ENCODE data around the gene TMEM127. TPM values are rescaled to one million over a fixed set of nuclear protein-coding genes. Genes with fewer than 3 reads are reported as not detected.
A peak's percentile ranks its signal among the peaks of the same experiment; 100 is the strongest.
"Not testable (repeated sequence)": the region's sequence is repeated elsewhere in the genome, so short reads cannot be mapped to it uniquely, and the experiment has no call there.

TMEM127 gene
- 19.7 TPM for total RNA-seq

DNA sequence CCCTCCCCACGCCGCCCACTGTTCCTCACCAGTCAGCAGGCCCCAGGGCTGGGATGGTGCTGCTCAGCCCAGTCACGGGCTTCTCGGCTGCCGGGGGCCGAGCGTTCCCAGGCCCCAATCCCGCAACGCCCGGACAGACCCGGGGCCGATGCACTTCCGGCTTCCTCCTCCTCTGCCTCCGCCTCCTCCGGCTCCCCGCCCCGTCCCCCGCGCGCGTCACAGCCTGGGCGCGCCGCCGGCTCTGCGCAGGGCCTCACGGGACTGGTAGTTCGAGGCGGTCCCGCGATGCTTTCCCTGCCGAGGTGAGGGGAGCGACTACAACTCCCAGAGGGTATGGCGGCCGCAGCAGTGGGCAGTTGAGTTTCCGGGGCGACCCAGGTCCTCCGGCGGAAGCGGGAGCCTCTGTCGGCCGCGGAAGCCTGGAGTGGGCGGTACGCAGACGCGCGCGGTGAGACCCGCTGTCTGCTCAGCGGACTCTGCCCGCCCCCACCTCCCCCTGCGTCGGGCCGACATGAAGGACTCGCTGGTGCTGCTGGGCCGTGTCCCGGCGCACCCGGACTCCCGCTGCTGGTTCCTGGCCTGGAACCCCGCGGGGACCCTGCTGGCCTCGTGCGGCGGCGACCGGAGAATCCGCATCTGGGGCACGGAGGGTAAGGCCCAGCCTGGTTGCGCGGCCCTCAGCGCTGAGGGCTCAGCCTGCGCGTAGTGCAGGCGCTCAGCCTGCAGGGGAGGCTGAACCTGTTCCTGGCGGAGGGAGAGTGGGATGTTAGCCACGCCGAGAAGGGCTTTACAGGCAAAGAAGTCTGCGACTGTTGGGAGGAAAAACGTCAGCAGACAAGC lies at the start of gene TMEM127, which contains the start of gene CIAO1:
TMEM127 (minus strand) TSS at position 158 of the 840 bp plus-strand sequence. CDS start 616 bp downstream, outside the sequence.
CIAO1 (plus strand) TSS at position 386 of the 840 bp plus-strand sequence; CDS start at position 512, 126 bp downstream.
- DNase-seq, result peak; percentile 98

- DNase-seq, result no peak
These were observed 49.2 kb upstream of the TMEM127 start for GRCh38 chr2:96315005-96315399.

GRCh38 chr2:96308248-96308647 lies 42.5 kb upstream of the TMEM127 start:
- DNase-seq, result no peak

DNA sequence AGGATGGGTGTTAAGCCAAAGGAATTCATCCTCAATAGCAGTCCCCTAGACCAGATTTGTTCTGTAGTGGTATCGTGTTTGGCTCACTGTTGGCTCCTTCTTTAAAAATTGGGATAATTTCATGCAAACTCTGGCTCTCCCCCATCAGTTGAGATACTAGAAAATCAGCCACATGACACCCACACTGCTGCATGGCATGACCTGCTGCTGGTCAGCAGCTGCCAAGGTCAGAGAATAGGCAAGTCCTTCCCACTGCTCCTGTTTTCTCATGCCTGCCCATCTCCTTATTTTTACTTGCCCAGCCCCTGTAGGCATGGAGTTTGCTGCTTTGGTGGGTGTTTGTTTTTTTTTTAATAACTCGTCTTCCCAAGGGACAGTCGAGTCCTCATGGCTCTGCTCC lies 40.6 kb upstream of the TMEM127 start:
- no peak for DNase-seq

DNA sequence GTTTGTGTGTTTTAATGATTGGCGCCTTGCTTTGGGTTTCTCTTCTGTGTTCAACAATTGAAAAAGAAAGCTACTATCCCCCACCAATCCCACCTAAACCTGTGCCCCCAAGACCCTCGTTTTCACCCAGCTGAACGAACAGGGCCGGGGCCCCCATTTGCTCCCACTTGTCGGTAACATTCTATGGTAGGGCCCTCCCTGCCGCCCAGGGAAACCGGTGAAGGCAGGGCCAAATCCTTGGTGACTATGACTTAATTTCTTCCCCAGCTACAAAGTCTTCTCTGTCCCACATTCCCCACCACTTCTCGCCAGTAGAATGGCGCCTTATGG lies 40.1 kb upstream of the TMEM127 start:
- no peak for DNase-seq

DNA sequence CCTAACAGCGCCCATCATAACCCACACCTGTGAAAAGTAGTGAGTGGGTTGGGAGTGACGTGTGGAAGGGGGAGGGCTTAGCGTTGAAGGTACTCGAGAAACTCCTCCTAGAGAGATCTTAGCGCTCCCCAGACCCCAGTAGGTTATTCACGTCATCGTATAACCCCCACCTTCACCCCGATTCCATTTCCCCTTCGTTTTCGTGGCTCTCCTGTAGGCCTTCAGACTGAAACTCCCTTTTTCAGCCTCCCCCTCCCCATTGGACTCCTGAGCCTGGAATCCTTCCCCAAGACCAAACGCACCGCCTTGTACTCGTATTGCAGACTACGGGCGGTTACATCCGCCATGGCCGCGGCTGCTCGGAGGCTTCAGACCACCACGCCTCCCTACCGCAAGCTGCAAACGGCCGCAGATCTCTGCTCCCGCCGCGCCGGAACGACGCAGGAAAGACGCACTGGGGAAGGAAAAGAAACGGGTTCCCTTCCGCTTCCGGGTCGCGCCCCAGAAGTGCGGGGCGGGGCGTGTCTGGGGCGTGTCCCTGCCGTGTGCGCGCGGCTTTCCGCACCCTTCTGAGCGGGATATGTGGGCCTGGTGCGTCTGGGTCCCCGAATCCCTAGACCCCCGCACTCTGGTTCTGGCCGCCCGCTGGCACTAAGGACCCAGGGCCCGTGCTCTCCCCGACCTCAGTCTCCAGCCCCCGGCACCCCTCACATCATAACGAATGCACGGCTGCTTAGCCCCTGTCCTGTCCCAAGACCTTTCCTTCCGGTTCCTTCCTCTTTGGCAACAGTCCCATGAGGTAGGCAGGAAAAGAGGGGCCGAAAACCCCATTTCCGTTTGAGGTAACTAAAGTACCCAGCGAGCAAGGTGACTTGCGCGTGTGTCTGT lies 39.5 kb upstream of the TMEM127 start, which contains the start of gene SNRNP200:
SNRNP200 (minus strand) TSS at position 456 of the 888 bp plus-strand sequence; CDS start at position 347, 109 bp downstream.
- DNase-seq, result peak; percentile 84

DNA sequence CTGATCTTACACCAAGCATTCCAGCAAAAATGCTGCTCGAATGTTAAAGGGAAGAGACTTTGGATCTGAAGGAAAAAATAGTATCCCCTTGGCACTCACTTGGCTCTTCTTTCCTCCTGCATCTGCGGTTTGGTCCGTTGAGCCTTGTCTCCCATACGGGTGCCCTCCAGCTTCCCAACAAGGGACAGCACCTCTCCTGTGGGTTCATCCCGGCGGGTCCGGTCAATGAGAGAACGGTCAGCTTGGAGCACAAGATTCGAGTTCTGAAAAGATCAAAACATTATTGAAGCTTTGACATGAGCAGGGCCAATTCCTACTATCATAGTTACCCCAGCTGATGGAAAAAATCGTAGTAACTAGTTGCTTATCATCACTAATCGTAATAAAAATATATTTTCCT lies 38.8 kb upstream of the TMEM127 start:
- DNase-seq, result no peak

DNA sequence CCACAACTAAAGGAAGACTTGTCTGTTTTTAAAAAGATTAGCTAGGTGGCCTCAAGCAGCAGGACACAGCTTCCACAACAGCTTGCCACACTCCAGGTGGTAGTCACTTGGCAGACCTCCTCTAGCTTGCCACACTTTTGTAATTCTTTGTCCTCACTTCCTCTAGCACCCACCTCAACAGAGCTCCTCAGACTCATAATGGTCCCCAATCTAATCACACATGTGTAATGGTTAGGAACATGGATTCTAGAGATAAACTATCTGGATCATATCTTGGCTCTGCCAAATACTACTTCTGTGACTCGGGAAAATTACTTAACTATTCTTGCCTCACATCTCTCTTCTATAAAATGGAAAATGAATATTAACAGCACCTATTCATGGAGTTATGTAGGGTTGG lies 36.1 kb upstream of the TMEM127 start:
- DNase-seq, result no peak

- no peak for DNase-seq
These were observed 31.1 kb upstream of the TMEM127 start for GRCh38 chr2:96296925-96297324.

DNA sequence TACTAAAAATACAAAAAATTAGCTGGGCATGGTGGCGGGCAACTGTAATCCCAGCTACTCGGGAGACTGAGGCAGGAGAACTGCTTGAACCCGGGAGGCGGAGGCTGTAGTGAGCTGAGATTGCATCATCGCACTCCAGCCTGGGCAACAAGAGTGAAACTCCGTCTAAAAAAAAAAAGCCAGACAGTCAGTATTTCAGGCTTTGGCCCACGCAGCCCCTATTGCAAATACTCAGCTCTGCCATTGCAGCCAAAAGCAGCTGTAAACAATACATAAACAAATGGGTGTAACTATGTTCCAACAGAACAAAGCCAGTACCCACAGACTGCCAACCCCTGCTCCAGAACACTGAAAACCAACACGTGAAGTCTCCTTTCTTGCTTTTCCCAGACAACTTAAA lies 28.5 kb upstream of the TMEM127 start:
- not testable (repeated sequence) for DNase-seq

DNA sequence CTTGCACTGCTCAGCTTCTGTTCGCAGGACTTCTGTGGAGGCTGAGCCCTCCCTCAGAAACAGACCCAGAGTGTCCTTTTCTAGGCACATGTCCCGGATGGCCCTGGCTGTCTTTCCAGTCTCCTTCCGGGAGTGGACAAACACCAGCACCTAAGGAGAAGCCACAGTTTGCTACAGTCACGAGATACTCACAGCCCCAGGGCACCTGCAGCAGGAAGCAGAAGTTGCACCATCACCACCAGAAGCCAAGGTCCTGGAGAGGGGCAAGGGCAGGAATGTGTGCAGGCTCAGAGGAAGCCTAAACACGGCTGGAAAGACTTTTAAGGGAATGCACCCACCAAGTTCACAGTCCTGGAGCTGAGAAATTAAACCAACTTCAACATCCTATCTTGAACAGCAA lies 26.0 kb upstream of the TMEM127 start:
- DNase-seq, result no peak

DNA sequence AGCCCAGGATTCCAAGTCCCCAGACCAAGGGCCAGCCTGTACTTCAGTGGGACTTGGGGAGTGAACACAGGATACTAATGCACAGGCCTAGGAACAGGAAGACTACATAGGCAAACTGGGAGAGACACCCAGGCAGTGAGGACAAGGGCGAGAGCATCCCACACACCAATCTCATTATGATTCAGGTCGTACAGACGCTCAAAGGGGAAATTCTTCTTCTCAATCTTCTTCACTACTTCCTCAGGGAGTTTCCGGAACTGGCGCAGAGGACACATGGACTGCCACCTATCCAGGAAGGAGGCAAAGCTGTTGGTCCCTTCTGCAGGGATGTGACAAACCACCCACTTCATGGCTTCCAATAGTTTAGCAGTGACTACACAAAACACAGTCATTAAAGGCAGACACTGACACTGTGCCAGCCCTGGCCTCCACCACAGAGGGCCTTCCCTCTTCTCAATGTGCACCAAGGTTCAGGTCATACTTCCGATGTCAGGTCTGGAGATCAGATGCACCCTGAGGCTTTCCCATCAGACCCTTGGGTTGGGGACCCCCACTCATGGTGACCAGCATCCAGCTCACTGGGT lies 21.6 kb upstream of the TMEM127 start:
- no peak for DNase-seq

GRCh38 chr2:96276787-96277499 lies 11.1 kb upstream of the TMEM127 start:
- no peak for DNase-seq

DNA sequence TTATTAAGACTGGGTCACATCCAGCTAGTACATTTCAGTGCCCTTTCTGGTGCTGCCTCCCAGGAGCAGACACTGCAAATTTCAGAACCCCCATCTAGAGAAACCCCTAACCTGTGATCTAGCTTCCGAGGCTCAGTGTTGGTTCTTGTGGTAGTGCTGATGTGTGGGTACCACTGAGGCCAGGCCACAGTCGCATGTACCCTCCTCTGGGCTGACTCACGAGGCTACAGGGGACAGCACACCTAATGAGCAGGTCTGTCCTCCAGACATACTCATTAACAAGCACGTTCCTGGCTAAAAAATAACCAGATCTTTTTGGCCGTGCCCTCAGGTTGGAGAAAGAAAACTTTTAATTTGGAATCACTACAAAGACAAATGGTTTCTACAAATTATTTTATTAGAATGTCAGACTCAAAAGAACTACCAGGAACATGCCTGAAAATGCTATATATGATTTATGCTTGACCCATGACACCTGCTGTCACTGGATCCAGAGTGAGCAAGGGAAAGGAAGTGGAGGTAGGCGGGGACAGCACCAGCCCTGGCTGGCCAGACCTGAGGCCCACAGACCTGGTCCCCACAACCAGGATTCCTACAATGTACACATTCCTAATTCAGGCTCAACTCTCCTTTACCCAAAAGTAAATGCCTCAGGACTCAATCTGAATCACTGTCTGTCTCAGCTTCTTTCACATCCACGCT lies 8.7 kb upstream of the TMEM127 start:
- DNase-seq, result no peak

- no peak for DNase-seq
These were observed 8.0 kb upstream of the TMEM127 start for GRCh38 chr2:96273763-96274162.

GRCh38 chr2:96271995-96272394 lies 6.2 kb upstream of the TMEM127 start:
- no peak for DNase-seq

DNA sequence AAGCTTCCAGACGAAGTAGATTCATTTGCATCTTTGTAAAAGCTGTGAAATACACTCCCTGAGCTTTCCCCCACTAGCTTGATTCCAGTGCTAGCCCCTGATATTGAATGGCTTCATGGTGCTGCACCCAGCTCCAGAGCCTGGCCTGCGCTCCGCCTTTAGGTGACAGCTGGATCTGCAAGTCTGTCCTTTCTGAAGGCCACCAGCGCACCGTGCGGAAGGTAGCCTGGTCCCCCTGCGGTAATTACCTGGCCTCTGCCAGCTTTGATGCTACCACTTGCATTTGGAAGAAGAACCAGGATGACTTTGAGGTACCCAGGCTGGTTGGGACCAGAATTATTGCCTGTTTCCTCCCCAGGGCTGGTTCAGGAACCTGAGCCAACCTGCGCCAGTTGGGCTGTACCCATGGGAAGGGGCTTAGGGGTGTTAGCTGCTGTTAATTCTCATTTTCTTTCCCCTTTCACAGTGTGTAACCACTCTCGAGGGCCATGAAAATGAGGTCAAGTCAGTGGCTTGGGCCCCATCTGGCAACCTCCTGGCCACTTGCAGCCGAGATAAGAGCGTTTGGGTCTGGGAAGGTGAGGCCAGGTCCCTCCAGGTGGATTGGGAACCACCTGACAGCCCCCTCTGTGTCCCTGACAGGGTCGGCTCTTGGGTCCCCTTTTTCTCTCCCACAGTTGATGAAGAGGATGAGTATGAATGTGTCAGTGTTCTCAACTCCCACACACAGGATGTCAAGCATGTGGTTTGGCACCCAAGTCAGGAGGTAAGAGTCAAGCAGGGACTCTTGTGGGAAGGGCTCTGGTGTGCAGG lies 1.6 kb upstream of the TMEM127 start:
- no peak for DNase-seq

DNA sequence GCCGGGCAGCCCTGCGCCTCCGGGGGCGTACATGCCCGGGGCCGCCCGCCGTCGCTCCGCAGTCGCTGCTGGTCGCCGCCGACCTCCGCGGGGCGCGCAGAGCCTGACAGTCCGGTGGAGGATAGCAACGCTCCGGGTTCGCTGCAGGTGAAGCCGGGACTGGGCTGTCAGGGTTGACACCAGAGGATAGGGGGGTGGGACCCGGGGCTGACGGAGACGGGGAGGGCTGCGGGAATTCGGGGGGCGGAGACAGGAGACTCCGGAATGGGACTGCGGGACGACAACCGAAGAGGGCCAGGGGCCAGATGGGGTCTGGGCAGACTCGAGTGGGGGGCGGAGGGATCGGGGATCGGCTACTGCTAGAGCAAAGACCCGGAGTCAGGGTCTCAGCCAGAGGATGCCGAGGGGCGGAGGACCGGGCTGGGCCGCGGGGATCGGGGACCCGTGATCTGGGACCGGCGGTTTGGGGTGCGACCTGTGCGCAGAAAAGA lies 403 bp downstream of the TMEM127 start:
- DNase-seq, result no peak

- DNase-seq, result no peak
These were observed 995 bp downstream of the TMEM127 start for GRCh38 chr2:96264656-96265348.

DNA sequence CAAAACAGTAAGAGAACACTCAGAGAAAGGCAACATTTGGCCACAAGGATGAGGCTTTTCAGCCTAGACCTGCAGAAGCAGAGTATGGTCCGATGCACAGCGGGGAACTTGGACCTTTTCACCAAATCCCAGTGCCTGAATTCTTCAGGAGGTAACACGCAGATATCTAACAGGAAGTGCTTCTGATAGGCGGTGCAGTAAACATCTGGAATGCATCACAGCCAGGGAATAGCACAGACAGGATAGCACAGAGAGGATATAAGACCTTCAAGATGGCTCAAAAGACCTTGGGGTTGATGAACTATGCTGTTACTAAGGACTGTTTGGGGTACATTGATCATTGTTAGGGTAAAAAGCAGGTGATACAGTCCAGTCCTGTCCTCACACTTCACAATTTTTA lies 1.7 kb downstream of the TMEM127 start:
- DNase-seq, result no peak

Data from occipital lobe (tissue), 2 donors.